Tibial artery (tissue), 4 donors: ENCODE results near the gene RAB1A.
"Not testable (repeated sequence)": the region's sequence is repeated elsewhere in the genome, so short reads cannot be mapped to it uniquely, and the experiment has no call there.

ENCODE experiments used
- DNase-seq, 2 donors: peaks; one replicate each; pipeline ENCODE4 v3.0.0-alpha.2; 2019
- H3K27ac ChIP-seq, 2 donors: fragments of 200-600 bp; sonication (generic) in 1 of 2; 1 replicate in 1 of 2; 2 replicates in 1 of 2; pipeline ENCODE4 v1.5.1; 2018 to 2019; ENCODE audit warnings: mild to moderate bottlenecking in 1 of 2
- H3K27me3 ChIP-seq, 2 donors: fragments of 200-600 bp; sonication (generic) in 1 of 2; one replicate each; pipeline versions ENCODE4 v1.5.1 to v1.6.0; 2016 to 2019
- H3K36me3 ChIP-seq, 3 donors: fragments of 200-600 bp; sonication (generic) in 2 of 3; one replicate each; pipeline ENCODE4 v1.5.1; 2016 to 2019; ENCODE audit warnings: mild to moderate bottlenecking in 2 of 3
- H3K4me1 ChIP-seq, 4 donors: fragments of 200-600 bp; sonication (generic) in 2 of 4; 1 replicate in 3 of 4; 2 replicates in 1 of 4; pipeline ENCODE4 v1.5.1; 2016 to 2019
- H3K4me3 ChIP-seq, 2 donors: fragments of 200-600 bp; sonication (generic) in 1 of 2; 1 replicate in 1 of 2; 2 replicates in 1 of 2; pipeline ENCODE4 v1.5.1; 2018 to 2019; ENCODE audit warnings: mild to moderate bottlenecking in 2 of 2
- H3K9me3 ChIP-seq, 3 donors: fragments of 200-600 bp; sonication (generic) in 1 of 3; one replicate each; pipeline ENCODE4 v1.5.1; 2016 to 2019
- intact Hi-C: fragments of 100-400 bp; cut with DNase I; formaldehyde crosslinking; loops from one replicate; pipeline ENCODE4 v1.15.0; 2023; ENCODE audit warnings: low total_unique reads
- TF ChIP-seq, protein P1 (sequence below), 2 experiments: fragments of 200-600 bp in 1 of 2; fragments of 450-650 bp in 1 of 2; IDR thresholded peaks; one replicate each; pipeline ENCODE4 v1.5.1; 2017 to 2019; ENCODE audit warnings: antibody characterized with exemption in 2 of 2, mild to moderate bottlenecking in 1 of 2, moderate library complexity in 1 of 2

Gene RAB1A

DNA sequence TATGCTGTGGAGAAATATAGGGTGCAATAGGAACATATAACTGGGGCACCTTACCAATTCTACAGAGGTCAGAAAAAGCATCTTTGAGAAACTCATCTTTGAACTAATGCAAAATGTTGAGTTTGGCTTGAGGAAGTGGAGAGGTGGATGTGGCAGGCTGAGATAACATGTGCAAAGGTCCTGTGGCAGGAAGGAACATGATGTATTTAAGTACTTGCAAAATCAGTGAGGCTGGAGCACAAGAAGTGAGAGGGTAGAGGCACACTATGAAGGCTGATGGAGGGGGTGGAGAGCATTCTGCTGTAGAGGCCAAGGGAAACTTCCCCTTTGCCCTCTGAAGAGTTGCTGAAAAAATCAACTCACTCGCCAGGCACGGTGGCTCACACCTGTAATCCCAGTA, 14.7 kb upstream of the RAB1A start:
- no peak for DNase-seq
- Histone ChIP-seq H3K4me1 (no peaks in the 10 kb centered on the region), H3K27me3 (no peaks in the 10 kb centered on the region), H3K4me3 (no peak overlapping the region), H3K9me3 (no peaks in the 10 kb centered on the region), H3K36me3 (no peaks in the 10 kb centered on the region), H3K27ac (no peak overlapping the region)
- intact Hi-C loops: no loop called here
- TF ChIP-seq, protein P1, sequence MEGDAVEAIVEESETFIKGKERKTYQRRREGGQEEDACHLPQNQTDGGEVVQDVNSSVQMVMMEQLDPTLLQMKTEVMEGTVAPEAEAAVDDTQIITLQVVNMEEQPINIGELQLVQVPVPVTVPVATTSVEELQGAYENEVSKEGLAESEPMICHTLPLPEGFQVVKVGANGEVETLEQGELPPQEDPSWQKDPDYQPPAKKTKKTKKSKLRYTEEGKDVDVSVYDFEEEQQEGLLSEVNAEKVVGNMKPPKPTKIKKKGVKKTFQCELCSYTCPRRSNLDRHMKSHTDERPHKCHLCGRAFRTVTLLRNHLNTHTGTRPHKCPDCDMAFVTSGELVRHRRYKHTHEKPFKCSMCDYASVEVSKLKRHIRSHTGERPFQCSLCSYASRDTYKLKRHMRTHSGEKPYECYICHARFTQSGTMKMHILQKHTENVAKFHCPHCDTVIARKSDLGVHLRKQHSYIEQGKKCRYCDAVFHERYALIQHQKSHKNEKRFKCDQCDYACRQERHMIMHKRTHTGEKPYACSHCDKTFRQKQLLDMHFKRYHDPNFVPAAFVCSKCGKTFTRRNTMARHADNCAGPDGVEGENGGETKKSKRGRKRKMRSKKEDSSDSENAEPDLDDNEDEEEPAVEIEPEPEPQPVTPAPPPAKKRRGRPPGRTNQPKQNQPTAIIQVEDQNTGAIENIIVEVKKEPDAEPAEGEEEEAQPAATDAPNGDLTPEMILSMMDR (IDR thresholded peaks at IDR 0.05): no peak

DNA sequence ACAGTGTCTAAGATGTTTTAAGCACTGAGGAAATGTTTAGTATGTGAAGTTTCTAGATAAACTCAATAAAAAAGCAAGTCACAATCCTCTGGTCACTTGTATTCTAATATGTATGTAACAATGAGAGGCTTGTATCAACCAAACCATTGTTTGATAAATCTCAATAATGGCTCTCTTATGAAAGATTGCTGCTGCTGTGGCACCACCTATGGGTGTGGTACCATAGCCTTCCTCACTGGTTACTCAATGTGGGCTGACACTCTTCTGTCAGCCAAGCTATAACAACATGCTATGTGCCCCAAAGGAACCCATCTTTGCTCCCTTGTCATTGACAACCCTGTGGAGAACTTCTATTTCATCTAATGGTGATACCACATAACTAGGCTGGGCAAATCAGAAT, 12.6 kb upstream of the RAB1A start:
- Histone ChIP-seq H3K36me3 (no peaks in the 10 kb centered on the region), H3K9me3 (no peaks in the 10 kb centered on the region), H3K4me1 (no peaks in the 10 kb centered on the region), H3K27me3 (no peaks in the 10 kb centered on the region), H3K4me3 (no peak overlapping the region), H3K27ac (no peak overlapping the region)
- intact Hi-C loops: no loop called here
- TF ChIP-seq, protein P1 (IDR thresholded peaks at IDR 0.05): no peak
- no peak for DNase-seq

DNA sequence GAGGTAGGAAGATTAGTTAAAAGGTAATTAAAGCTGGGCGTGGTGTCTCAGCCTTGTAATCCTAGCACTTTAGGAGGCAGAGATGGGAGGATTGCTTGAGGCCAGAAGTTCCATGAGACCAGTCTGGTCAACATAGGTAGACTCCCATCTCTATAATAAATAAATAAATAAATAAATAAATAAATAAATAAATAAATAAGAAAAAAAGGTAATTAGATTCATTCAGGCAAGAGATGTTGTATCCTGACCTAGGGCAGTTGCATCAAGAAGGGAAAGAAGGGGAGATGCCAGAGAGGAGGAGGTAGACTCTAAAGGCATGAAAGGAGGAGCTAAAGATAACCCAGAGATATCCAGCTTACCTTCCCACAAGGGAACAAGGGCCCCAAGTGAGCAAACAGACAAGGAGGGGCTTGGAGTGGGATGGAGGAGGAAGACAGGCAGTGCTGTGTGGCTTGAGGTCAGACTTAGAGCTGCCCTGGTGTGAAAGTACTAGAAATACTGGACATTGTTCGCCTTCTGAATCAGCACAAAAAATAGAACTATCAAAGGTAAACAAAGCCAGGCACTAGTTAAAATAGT, 7.4 kb upstream of the RAB1A start:
- Histone ChIP-seq H3K36me3 (no peaks in the 10 kb centered on the region), H3K27me3 (no peaks in the 10 kb centered on the region), H3K27ac (no peak overlapping the region), H3K4me1 (no peaks in the 10 kb centered on the region), H3K9me3 (no peaks in the 10 kb centered on the region), H3K4me3 (no peak overlapping the region)
- no peak for DNase-seq
- intact Hi-C loops: no loop called here
- TF ChIP-seq, protein P1 (IDR thresholded peaks at IDR 0.05): no peak

DNA sequence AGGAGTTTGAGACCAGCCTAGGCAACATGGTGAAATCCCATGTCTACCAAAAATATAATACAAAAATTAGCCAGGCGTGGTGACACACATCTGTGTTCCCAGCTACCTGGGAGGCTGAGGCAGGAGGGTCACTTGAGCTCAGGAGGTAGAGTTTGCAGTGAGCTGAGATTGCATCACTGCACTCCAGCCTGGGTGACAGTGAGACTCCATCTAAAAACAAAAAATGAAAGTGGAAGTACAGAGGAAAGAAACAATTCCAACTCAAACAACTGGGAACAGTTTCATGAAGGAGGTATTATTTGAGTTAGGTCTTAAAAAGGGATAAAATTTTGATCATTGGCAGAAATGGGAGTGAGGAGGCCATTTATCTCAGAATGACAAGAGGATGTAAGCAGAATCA, 6.3 kb upstream of the RAB1A start:
- no peaks in the 10 kb centered on the region for H3K36me3 ChIP-seq
- no peak overlapping the region for H3K27ac ChIP-seq
- H3K4me3 ChIP-seq: no peak overlapping the region
- peaks cover 0 to 6% (median 0%) of the 10 kb centered on the region in 4 donors for H3K4me1 ChIP-seq
- H3K27me3 ChIP-seq: no peaks in the 10 kb centered on the region
- TF ChIP-seq, protein P1 (IDR thresholded peaks at IDR 0.05): no peak
- intact Hi-C loops: no loop called here
- no peak for DNase-seq
- no peaks in the 10 kb centered on the region for H3K9me3 ChIP-seq

DNA sequence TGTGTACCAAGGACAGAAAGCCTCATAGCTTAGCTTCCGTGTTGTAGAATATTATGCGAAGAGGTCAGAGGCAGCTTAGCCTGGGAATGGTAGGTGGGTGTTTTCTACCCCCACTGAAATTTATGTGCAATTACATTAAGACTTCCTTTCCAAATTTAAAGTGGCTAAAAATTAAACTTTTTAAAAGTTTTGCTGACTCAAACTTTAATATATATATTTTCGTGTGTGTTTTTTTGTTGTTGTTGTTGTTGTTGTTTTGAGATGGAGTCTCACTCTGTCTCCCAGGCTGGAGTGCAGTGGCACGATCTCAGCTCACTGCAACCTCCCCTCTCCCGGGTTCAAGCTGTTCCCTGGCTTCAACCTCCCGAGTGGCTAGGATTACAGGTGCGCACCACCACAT, 4.3 kb upstream of the RAB1A start:
- Histone ChIP-seq H3K36me3 (no peaks in the 10 kb centered on the region), H3K27ac (no peak overlapping the region), H3K4me1 (peaks cover 0 to 11% (median 0%) of the 10 kb centered on the region in 4 donors), H3K4me3 (no peak overlapping the region), H3K27me3 (no peaks in the 10 kb centered on the region), H3K9me3 (no peaks in the 10 kb centered on the region)
- DNase-seq: no peak
- intact Hi-C loops: no loop called here
- TF ChIP-seq, protein P1 (IDR thresholded peaks at IDR 0.05): no peak

DNA sequence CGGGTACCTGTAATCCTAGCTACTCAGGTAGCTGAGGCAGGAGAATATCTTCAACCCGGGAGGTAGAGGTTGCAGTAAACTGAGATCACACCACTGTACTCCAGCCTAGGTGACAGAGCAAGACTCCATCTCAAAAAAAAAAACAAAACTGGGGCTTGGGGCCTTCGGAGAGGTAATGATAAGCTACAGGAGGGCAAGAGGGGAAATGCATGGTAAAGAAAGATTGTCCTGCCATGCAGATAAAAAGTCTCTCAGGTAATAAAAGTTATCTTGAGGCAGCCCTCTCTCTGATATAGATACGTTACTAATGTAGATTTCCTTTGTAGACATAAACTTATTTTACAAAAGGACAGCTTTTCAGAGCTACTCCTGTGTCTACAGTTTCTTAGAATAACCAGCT, 3.7 kb upstream of the RAB1A start:
- intact Hi-C loops: no loop called here
- no peaks in the 10 kb centered on the region for H3K27me3 ChIP-seq
- no peak for DNase-seq
- H3K27ac ChIP-seq: no peak overlapping the region
- TF ChIP-seq, protein P1 (IDR thresholded peaks at IDR 0.05): no peak
- no peak overlapping the region for H3K4me3 ChIP-seq
- no peaks in the 10 kb centered on the region for H3K36me3 ChIP-seq
- peaks cover 0 to 11% (median 0%) of the 10 kb centered on the region in 4 donors for H3K4me1 ChIP-seq
- no peaks in the 10 kb centered on the region for H3K9me3 ChIP-seq

DNA sequence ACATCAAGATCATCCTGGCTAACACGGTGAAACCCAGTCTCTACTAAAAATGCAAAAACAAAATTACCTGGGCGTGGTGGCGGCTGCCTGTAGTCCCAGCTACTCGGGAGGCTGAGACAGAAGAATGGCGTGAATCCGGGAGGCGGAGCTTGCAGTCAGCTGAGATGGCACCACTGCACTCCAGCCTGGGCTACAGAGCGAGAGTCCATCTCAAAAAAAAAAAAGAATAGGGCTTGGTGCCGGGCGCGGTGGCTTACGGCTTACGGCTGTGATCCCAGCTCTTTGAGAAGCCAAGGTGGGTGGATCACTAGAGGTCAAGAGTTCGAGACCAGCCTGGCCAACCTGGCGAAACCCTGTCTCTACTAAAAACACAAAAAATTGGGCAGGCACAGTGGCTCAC, 3.0 kb upstream of the RAB1A start:
- intact Hi-C loops, H3K36me3 ChIP-seq, H3K4me3 ChIP-seq, H3K27ac ChIP-seq, DNase-seq, H3K27me3 ChIP-seq, H3K9me3 ChIP-seq: not testable (repeated sequence)
- peaks cover 0 to 15% (median 1%) of the 10 kb centered on the region in 4 donors for H3K4me1 ChIP-seq
